Measurements from ENCODE around the gene FAM135A. TPM values are rescaled to one million over a fixed set of nuclear protein-coding genes. Genes with fewer than 3 reads are reported as not detected.

The FAM135A gene
- total RNA-seq, 1 experiment from 2014 or later: 31.0 TPM

DNA sequence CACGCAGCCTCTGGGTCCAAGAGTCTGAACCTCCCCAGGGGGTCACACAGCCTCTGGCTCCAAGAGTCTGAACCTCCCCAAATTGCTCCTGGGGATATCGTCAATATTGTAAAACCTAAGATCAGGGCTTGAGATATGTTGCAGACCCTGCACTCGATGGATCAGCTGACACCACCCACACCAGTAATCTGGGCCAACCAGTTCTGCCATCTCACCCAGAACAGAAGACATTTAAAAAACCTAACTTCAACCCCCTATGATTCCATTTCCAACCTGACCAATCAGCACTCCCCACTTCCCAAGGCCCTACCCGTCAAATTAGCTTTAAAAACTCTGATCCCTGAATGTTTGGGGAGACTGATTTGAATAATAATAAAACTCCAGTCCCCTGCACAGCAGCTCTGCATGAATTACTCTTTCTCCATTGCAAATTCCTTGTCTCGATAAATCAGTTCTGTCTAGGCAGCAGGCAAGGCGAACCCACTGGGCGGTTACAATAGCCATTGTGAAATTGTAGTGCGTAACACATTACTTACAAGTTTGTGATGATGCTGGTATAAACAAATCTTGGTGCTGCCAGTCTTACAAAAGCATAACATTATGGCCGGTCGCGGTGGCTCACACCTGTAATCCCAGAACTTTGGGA, 32.4 kb upstream of the FAM135A start:
- Histone ChIP-seq H2BK20ac (ENCODE audit: low read depth, low read length, poor library complexity, severe bottlenecking) (no peak overlapping the region), H2BK120ac (ENCODE audit: low read depth, low read length, poor library complexity, severe bottlenecking) (no peak overlapping the region), H3K4ac (ENCODE audit: low read depth, low read length) (no peak overlapping the region), H4K5ac (ENCODE audit: insufficient read length, low read depth, low read length) (no peak overlapping the region), H2BK15ac (ENCODE audit: low read depth, low read length) (no peak overlapping the region), H3K79me2 (ENCODE audit: insufficient read depth, low read length) (no peaks in the 10 kb centered on the region), H3K56ac (ENCODE audit: insufficient read length, low read depth, low read length) (no peak overlapping the region), H3K27me3 (ENCODE audit: insufficient read depth, low read length) (no peaks in the 10 kb centered on the region), H3K4me2 (ENCODE audit: insufficient read depth, insufficient read length, low read length) (no peak overlapping the region), H4K8ac (replicated peaks; ENCODE audit: insufficient read length, low read depth, low read length) (no peak overlapping the region), H3K9me3 (ENCODE audit: control insufficient read depth, low read depth, low read length) (no peaks in the 10 kb centered on the region), H3T11ph (ENCODE audit: low read length) (no peak overlapping the region), H3K9ac (ENCODE audit: extremely low read depth, insufficient read length, low read length) (no peak overlapping the region), H4K91ac (ENCODE audit: insufficient read length, low read depth, low read length) (no peak overlapping the region), H2BK12ac (ENCODE audit: insufficient read length, low read depth, low read length) (no peak overlapping the region), H4K20me1 (ENCODE audit: control insufficient read depth, insufficient read depth, insufficient read length) (no peaks in the 10 kb centered on the region), H3K18ac (ENCODE audit: insufficient read length, low read depth, low read length) (no peak overlapping the region), H2AFZ (ENCODE audit: low read length) (no peak overlapping the region), H3K23me2 (ENCODE audit: insufficient read length, low read depth, low read length, poor library complexity, severe bottlenecking) (no peaks in the 10 kb centered on the region), H3K79me1 (ENCODE audit: insufficient read depth, low read depth, low read length, poor library complexity, severe bottlenecking) (no peaks in the 10 kb centered on the region), H3K4me1 (ENCODE audit: insufficient read depth, low read length) (no peaks in the 10 kb centered on the region), H3K27ac (ENCODE audit: insufficient read length, low read depth, low read length) (no peak overlapping the region), H2AK5ac (ENCODE audit: insufficient read length, low read length) (no peak overlapping the region), H3K14ac (ENCODE audit: insufficient read depth, low read length) (no peak overlapping the region), H3K23ac (ENCODE audit: insufficient read length, low read depth, low read length) (no peak overlapping the region), H2BK5ac (ENCODE audit: insufficient read length, low read length) (no peak overlapping the region)
- H3K4me1 Mint-ChIP-seq: peaks cover 9 to 10% of the 10 kb centered on the region in 2 experiments
- no peak overlapping the region; a peak in 1 of 7 replicates for H3K27ac Mint-ChIP-seq
- H3K9me3 Mint-ChIP-seq: no peaks in the 10 kb centered on the region
- WGBS (ENCODE audit: extremely low coverage, insufficient read length, low lambda C conversion rate): no CpG with 5 or more reads among the region's 11 CpGs
- no peaks in the 10 kb centered on the region for H3K27me3 Mint-ChIP-seq (ENCODE audit: low read depth)
- no peaks in the 10 kb centered on the region for H3K36me3 Mint-ChIP-seq (ENCODE audit: insufficient read depth in 1 of 3, low read depth in 3 of 3)
- no peak overlapping the region for H3K4me3 Mint-ChIP-seq
- DNase-seq: no peak
- TF ChIP-seq, protein P1, sequence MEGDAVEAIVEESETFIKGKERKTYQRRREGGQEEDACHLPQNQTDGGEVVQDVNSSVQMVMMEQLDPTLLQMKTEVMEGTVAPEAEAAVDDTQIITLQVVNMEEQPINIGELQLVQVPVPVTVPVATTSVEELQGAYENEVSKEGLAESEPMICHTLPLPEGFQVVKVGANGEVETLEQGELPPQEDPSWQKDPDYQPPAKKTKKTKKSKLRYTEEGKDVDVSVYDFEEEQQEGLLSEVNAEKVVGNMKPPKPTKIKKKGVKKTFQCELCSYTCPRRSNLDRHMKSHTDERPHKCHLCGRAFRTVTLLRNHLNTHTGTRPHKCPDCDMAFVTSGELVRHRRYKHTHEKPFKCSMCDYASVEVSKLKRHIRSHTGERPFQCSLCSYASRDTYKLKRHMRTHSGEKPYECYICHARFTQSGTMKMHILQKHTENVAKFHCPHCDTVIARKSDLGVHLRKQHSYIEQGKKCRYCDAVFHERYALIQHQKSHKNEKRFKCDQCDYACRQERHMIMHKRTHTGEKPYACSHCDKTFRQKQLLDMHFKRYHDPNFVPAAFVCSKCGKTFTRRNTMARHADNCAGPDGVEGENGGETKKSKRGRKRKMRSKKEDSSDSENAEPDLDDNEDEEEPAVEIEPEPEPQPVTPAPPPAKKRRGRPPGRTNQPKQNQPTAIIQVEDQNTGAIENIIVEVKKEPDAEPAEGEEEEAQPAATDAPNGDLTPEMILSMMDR (conservative IDR thresholded peaks at IDR 0.05): no peak
